ENCODE measurements around the gene ALDH3B2. TPM values are rescaled to one million over a fixed set of nuclear protein-coding genes. Genes with fewer than 3 reads are reported as not detected.

The ALDH3B2 gene
- total and polyA plus RNA-seq, 2 of the 8 experiments (the other 6 are each of a cell fraction or from before 2014, with no cell fraction given): not detected

- Histone ChIP-seq H2BK12ac (ENCODE audit: low read depth, low read length) (0 out of 2 replicates have a peak overlapping the region, but pooled peaks have one; percentile 18), H3K36me3 (ENCODE audit: control insufficient read depth in 2 of 4, insufficient read depth in 4 of 4, low read length in 3 of 4) (peaks cover 0 to 7% (median 0%) of the 10 kb centered on the region in 4 experiments; a peak in 1 of 8 replicates), H3K4me3 (ENCODE audit: extremely low read depth in 1 of 4, insufficient read depth in 2 of 4, low read depth in 3 of 4, low read length in 4 of 4) (peak overlapping the region in 1 of 4 experiments; percentile 67; a peak in 3 of 8 replicates), H3K4me2 (ENCODE audit: insufficient read depth in 1 of 2, low read depth in 2 of 2, low read length in 2 of 2) (peak overlapping the region; percentile 37 to 92; a peak in 3 of 4 replicates), H2BK20ac (ENCODE audit: low read length) (no peak overlapping the region), H3K79me2 (ENCODE audit: control insufficient read depth in 1 of 2, insufficient read depth in 2 of 2, low read length in 2 of 2) (no peaks in the 10 kb centered on the region; a peak in 1 of 4 replicates), H4K5ac (ENCODE audit: insufficient read length, low read depth, low read length) (peak overlapping the region; percentile 34), H3K23ac (ENCODE audit: insufficient read length) (no peak overlapping the region), H2BK120ac (replicated peaks; ENCODE audit: low read depth, low read length) (no peak overlapping the region), H3K18ac (ENCODE audit: extremely low read depth, low read length) (peak overlapping the region; percentile 51), H2BK5ac (ENCODE audit: low read depth, low read length) (peak overlapping the region; percentile 20; the same call in 1 of the 2 replicates), H3K4ac (replicated peaks; ENCODE audit: insufficient read length, low read depth, low read length) (no peak overlapping the region), H2AK5ac (ENCODE audit: low read depth, low read length) (0 out of 2 replicates have a peak overlapping the region, but pooled peaks have one; percentile 4), H2BK15ac (ENCODE audit: low read length) (no peak overlapping the region), H3K23me2 (ENCODE audit: low read depth, low read length) (peaks cover 2% of the 10 kb centered on the region; the same call in 1 of the 2 replicates), H3K56ac (replicated peaks; ENCODE audit: insufficient read length, low read depth, low read length) (peak overlapping the region; percentile 16), H3K4me1 (replicated peaks in 1 of 4; ENCODE audit: control insufficient read depth in 3 of 4, insufficient read depth in 4 of 4, low read length in 3 of 4) (peaks cover 0 to 25% (median 18%) of the 10 kb centered on the region in 4 experiments; a peak in 6 of 7 replicates), H3K9ac (replicated peaks in 1 of 4; ENCODE audit: extremely low read depth in 1 of 4, low read depth in 3 of 4, low read length in 3 of 4) (peak overlapping the region in 1 of 4 experiments; percentile 73; a peak in 1 of 7 replicates), H3K79me1 (ENCODE audit: low read depth, low read length) (no peaks in the 10 kb centered on the region), H4K91ac (replicated peaks; ENCODE audit: insufficient read length, low read length) (peak overlapping the region; percentile 85), H4K20me1 (replicated peaks in 1 of 2; ENCODE audit: control insufficient read depth in 1 of 2, insufficient read depth in 2 of 2, low read length in 2 of 2) (no peaks in the 10 kb centered on the region), H3K27me3 (replicated peaks in 1 of 4; ENCODE audit: control insufficient read depth in 3 of 4, extremely low read depth in 1 of 4, insufficient read depth in 3 of 4, low read length in 3 of 4) (no peaks in the 10 kb centered on the region; a peak in 1 of 7 replicates), H3K9me3 (ENCODE audit: insufficient read depth in 2 of 2, low read depth in 1 of 2, low read length in 1 of 2) (no peaks in the 10 kb centered on the region), H3K14ac (ENCODE audit: insufficient read length) (no peak overlapping the region), H4K8ac (ENCODE audit: extremely low read depth, insufficient read depth, low read length) (no peak overlapping the region), H2AFZ (ENCODE audit: low read length) (no peak overlapping the region), H3K27ac (ENCODE audit: low read depth, low read length) (peak overlapping the region; percentile 48; the same call in 1 of the 2 replicates)
- DNase-seq (ENCODE audit: low read depth in 1 of 2, low spot score in 2 of 2) (no peak), FAIRE-seq (no peak)
- TF ChIP-seq GABPA (IDR thresholded peaks at IDR 0.05; ENCODE audit: borderline replicate concordance, insufficient read depth, low read length) (no peak), EGR1 (IDR thresholded peaks at IDR 0.05; ENCODE audit: borderline replicate concordance, low read depth, low read length) (peak; percentile 51; the same call in 1 of the 2 replicates), ATF2 (IDR thresholded peaks at IDR 0.05; ENCODE audit: low read length) (peak; percentile 69; the same call in 1 of the 2 replicates), CTCF (IDR thresholded peaks at IDR 0.05; ENCODE audit: control extremely low read depth in 1 of 3, insufficient read depth in 1 of 3, low read depth in 1 of 3, low read length in 3 of 3) (peak in 1 of 3 experiments; percentile 83; a peak in 1 of 4 replicates), POLR2A (IDR thresholded peaks at IDR 0.05; ENCODE audit: control extremely low read depth in 1 of 2, low read depth in 2 of 2, low read length in 2 of 2) (peak in 1 of 2 experiments; percentile 18; a peak in 2 of 3 replicates)
- ChIA-PET CTCF (ENCODE audit: partially characterized antibody) (interaction anchor here (0.6 to 10.1 kb wide), 17 partner anchors 9 to 469 kb away, joined by 3 to 117 read pairs (median 4); partner anchors contain the start of gene ACY3), POLR2A (ENCODE audit: partially characterized antibody) (interaction anchor here (0.7 to 11.7 kb wide), 13 partner anchors 10 to 148 kb away, joined by 3 to 194 read pairs (median 3); partner anchors contain the start of genes GSTP1 and TBX10)
- 52% methylated on average over 25 of the region's 25 CpGs; no CpG with 5 or more reads in 1 of the 2 experiments for WGBS, 2 experiments (ENCODE audit: extremely low coverage in 1 of 2, insufficient coverage in 1 of 2, insufficient read length in 1 of 2, insufficient replicate concordance in 2 of 2, low coverage in 1 of 2, low lambda C conversion rate in 2 of 2, missing lambda C conversion rate in 1 of 2)
Observed at GRCh38 chr11:67628710-67629385, 45.6 kb downstream of the ALDH3B2 start.

Measured in H1 (cell line).